ENCODE results near the gene IGF2BP2. TPM values are rescaled to one million over a fixed set of nuclear protein-coding genes. Genes with fewer than 3 reads are reported as not detected.

IGF2BP2 gene
- total and polyA plus RNA-seq, 9 of the 15 experiments (the other 6 are each of a cell fraction or from before 2014, with no cell fraction given), result 3.2 to 59.6 (median 30.5) TPM

- FAIRE-seq, result no peak
- Histone ChIP-seq H3K9me1 (ENCODE audit: control insufficient read depth, insufficient read depth, low read length) (no peaks in the 10 kb centered on the region), H3K9ac (ENCODE audit: insufficient read depth in 1 of 2, low read depth in 2 of 2, low read length in 2 of 2) (no peak overlapping the region), H4K20me1 (replicated peaks; ENCODE audit: control insufficient read depth, insufficient read depth, low read length) (peaks cover 4% of the 10 kb centered on the region; the same call in 1 of the 2 replicates), H3K4me2 (ENCODE audit: insufficient read depth, low read length) (no peak overlapping the region), H2AFZ (ENCODE audit: low read depth, low read length) (no peak overlapping the region), H3K4me3 (no peak overlapping the region), H3K4me1 (replicated peaks in 1 of 2; ENCODE audit: control insufficient read depth in 2 of 2, insufficient read depth in 2 of 2, low read length in 2 of 2) (no peaks in the 10 kb centered on the region; a peak in 4 of 5 replicates), H3K27ac (ENCODE audit: extremely low read depth, low read depth, low read length) (no peak overlapping the region), H3K9me3 (replicated peaks; ENCODE audit: control insufficient read depth, insufficient read depth, low read depth, low read length) (no peaks in the 10 kb centered on the region), H3K79me2 (ENCODE audit: control insufficient read depth, insufficient read depth, low read length) (peaks cover 73% of the 10 kb centered on the region), H3K36me3 (ENCODE audit: control insufficient read depth, insufficient read depth, low read length) (no peaks in the 10 kb centered on the region; the same call in 2 of the 3 replicates), H3K27me3 (ENCODE audit: control insufficient read depth in 2 of 2, insufficient read depth in 2 of 2, low read length in 2 of 2) (no peaks in the 10 kb centered on the region)
- no peak for DNase-seq (ENCODE audit: extremely low read depth in 1 of 4, low spot score in 3 of 4)
- intact Hi-C loops (cut with micrococcal nuclease) (no loop called here), in situ Hi-C loops (cut with MboI) (no loop called here)
- ATAC-seq, result no peak
- POLR2A ChIA-PET, result interaction anchor here (1.0 kb wide), 1 partner anchor 11 kb away, joined by 4 read pairs; no protein-coding TSS in a partner anchor
- no peak for TF ChIP-seq KHSRP (IDR thresholded peaks at IDR 0.05)
- no peak for TF ChIP-seq NR2C1 (IDR thresholded peaks at IDR 0.05)
- TF ChIP-seq NR2C1 (tag; IDR thresholded peaks at IDR 0.05), result no peak
- TF ChIP-seq MEIS2 (IDR thresholded peaks at IDR 0.05; ENCODE audit: partially characterized antibody), result no peak
- TF ChIP-seq MECOM (CRISPR knock-in tag; IDR thresholded peaks at IDR 0.05), result no peak
- no peak for TF ChIP-seq HMG20B (CRISPR knock-in tag; IDR thresholded peaks at IDR 0.05)
- no peak for TF ChIP-seq MTA3 (IDR thresholded peaks at IDR 0.05; ENCODE audit: borderline replicate concordance)
- no peak for TF ChIP-seq ZNF311 (CRISPR knock-in tag; IDR thresholded peaks at IDR 0.05)
- TF ChIP-seq SMARCA4 (IDR thresholded peaks at IDR 0.05), result no peak
- no peak for TF ChIP-seq CREB5 (CRISPR knock-in tag; IDR thresholded peaks at IDR 0.05)
- BruUV-seq (replicated peaks), result no TSS peak
- 83% methylated on average over 1 of the region's 1 CpG for WGBS (ENCODE audit: insufficient coverage, low coverage, missing lambda C conversion rate)
- CTCF ChIA-PET (ENCODE audit: low intra/inter-chr PET ratio), result no interaction called here
Measured at GRCh38 chr3:185713015-185713414, 111.8 kb downstream of the IGF2BP2 start.
